Smooth muscle cell (in vitro differentiated cells): ENCODE measurements around the gene LAGE3. TPM values are rescaled to one million over a fixed set of nuclear protein-coding genes. Genes with fewer than 3 reads are reported as not detected.

Experiments
- DNase-seq: peaks from one replicate; lab custom pipeline; 2025; ENCODE audit not compliant: unreplicated experiment; lab: John Stamatoyannopoulos, UW
- H2AFZ ChIP-seq: fragments of 200-600 bp; sonication (generic); 2 replicates; pipeline ENCODE4 v1.6.0; 2016; ENCODE audit warnings: antibody characterized with exemption, low read depth, mild to moderate bottlenecking
- H3F3A ChIP-seq: fragments of 200-600 bp; sonication (generic); 2 replicates; pipeline ENCODE4 v1.6.0; 2017; ENCODE audit warnings: antibody characterized with exemption, low read depth
- H3K27ac ChIP-seq: fragments of 200-600 bp; sonication (generic); 2 replicates; pipeline ENCODE4 v1.5.1; 2016; ENCODE audit warnings: low read depth, mild to moderate bottlenecking
- H3K27me3 ChIP-seq: fragments of 200-600 bp; sonication (generic); 2 replicates; pipeline ENCODE4 v1.6.1; 2016; ENCODE audit warnings: low read depth, mild to moderate bottlenecking
- H3K36me3 ChIP-seq: fragments of 200-600 bp; sonication (generic); 2 replicates; pipeline ENCODE4 v1.5.1; 2016; ENCODE audit warnings: low read depth
- H3K4me1 ChIP-seq: fragments of 200-600 bp; sonication (generic); 2 replicates; pipeline ENCODE4 v1.5.1; 2016; ENCODE audit warnings: low read depth
- H3K4me2 ChIP-seq: fragments of 200-600 bp; sonication (generic); 2 replicates; pipeline ENCODE4 v1.6.0; 2016; ENCODE audit warnings: mild to moderate bottlenecking
- H3K4me3 ChIP-seq: fragments of 200-600 bp; sonication (generic); 2 replicates; pipeline ENCODE4 v1.5.1; 2016; ENCODE audit warnings: mild to moderate bottlenecking
- H3K79me2 ChIP-seq: fragments of 200-600 bp; sonication (generic); 2 replicates; pipeline ENCODE4 v1.6.0; 2016; ENCODE audit warnings: low read depth, mild to moderate bottlenecking
- H3K9ac ChIP-seq: fragments of 200-600 bp; sonication (generic); 2 replicates; pipeline ENCODE4 v1.6.0; 2016; ENCODE audit warnings: low read depth
- H3K9me3 ChIP-seq: fragments of 200-600 bp; sonication (generic); replicated peaks from 2 replicates; pipeline ENCODE4 v1.5.1; 2016; ENCODE audit warnings: low read depth
- H4K20me1 ChIP-seq: fragments of 200-600 bp; sonication (generic); 2 replicates; pipeline ENCODE4 v1.6.0; 2016; ENCODE audit warnings: low read depth
- WGBS: methylation state at CpG from one replicate; pipeline ENCODE4 v1.1.7; 2016; ENCODE audit warnings: low lambda C conversion rate; 5-methylcytosine and 5-hydroxymethylcytosine counted together
- polyA plus RNA-seq: library from polyadenylated mRNA; unstranded; fragments of >200 nt; fragmentation: Nextera tagmentation; extraction: Ambion mirVana; gene quantifications from 2 replicates; pipeline ENCODE4 v1.2.1, GENCODE V29; 2016
- total RNA-seq: library from RNA; depleted of rRNA; stranded (reverse); fragments of >200 nt; gene quantifications from 2 replicates; pipeline ENCODE4 v1.2.3, GENCODE V29; 2014
- TF ChIP-seq, protein P1 (sequence below): fragments of 200-600 bp; sonication (generic); IDR thresholded peaks from 2 replicates; pipeline ENCODE4 v1.5.1; 2017; ENCODE audit warnings: borderline replicate concordance, mild to moderate bottlenecking, antibody characterized with exemption; ENCODE audit not compliant: insufficient read depth, poor library complexity, severe bottlenecking

The LAGE3 gene, protein sequence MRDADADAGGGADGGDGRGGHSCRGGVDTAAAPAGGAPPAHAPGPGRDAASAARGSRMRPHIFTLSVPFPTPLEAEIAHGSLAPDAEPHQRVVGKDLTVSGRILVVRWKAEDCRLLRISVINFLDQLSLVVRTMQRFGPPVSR
- total RNA-seq (33.8 and 39.7 TPM in 2 replicates), polyA plus RNA-seq (52.7 and 66.1 TPM in 2 replicates)

DNA sequence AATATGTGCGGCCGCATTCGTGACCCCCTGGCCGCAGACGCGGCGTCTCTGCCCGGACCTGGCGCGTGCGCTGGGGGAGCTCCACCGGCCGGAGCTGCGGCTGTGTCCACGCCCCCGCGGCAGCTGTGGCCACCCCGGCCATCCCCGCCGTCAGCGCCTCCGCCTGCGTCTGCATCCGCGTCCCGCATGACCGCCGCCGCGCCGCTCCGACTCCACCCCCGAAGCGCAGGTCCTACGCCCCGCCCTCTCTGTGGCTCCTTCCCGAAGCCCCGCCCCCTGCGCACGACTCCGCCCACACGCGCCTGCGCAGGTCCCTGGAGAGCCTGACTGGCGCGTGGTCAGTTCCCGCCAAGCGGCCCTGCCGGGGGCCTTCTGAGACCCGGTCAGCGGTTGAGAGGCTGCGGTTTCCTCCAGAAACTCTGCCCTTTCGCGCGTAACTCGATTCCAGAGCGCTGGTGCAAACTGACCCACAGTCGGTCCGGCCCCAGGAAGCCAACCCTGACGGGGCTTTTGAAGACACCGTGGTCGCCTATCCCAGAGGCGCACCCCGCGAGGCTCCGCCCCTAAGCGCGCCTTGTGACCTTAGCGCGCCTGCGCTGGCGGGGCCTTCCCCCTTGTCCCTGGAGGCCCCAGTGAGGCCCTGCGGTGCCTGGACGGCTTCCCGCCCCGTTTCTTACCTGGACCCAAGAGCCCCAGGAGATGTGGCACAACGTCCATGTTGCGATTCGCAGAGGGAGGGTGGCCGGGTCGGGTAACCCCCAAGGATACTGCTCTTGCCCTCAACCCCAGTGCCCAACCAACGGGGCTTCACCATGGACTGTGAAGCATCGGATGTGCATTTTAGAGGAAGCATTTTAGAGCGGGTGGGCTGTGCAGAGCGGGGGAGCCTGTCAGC lies at the start of gene LAGE3:
Gene LAGE3 (minus strand): TSS at position 554 of the 895 bp plus-strand sequence. CDS start 366 bp downstream, at position 188.
- WGBS = 40% methylated on average over 49 of the region's 85 CpGs
- Histone ChIP-seq H3F3A (no peaks in the 10 kb centered on the region), H4K20me1 (no peaks in the 10 kb centered on the region), H3K4me2 (peak within 1 kb of the TSS; percentile 84), H3K9me3 (no peaks in the 10 kb centered on the region), H3K36me3 (no peaks in the 10 kb centered on the region), H3K79me2 (no peaks in the 10 kb centered on the region), H3K4me3 (peak within 1 kb of the TSS; percentile 55), H3K9ac (no peak within 1 kb of the TSS), H3K27ac (peak within 1 kb of the TSS; percentile 49), H2AFZ (no peak within 1 kb of the TSS), H3K4me1 (no peaks in the 10 kb centered on the region), H3K27me3 (no peaks in the 10 kb centered on the region)
- TF ChIP-seq, protein P1, sequence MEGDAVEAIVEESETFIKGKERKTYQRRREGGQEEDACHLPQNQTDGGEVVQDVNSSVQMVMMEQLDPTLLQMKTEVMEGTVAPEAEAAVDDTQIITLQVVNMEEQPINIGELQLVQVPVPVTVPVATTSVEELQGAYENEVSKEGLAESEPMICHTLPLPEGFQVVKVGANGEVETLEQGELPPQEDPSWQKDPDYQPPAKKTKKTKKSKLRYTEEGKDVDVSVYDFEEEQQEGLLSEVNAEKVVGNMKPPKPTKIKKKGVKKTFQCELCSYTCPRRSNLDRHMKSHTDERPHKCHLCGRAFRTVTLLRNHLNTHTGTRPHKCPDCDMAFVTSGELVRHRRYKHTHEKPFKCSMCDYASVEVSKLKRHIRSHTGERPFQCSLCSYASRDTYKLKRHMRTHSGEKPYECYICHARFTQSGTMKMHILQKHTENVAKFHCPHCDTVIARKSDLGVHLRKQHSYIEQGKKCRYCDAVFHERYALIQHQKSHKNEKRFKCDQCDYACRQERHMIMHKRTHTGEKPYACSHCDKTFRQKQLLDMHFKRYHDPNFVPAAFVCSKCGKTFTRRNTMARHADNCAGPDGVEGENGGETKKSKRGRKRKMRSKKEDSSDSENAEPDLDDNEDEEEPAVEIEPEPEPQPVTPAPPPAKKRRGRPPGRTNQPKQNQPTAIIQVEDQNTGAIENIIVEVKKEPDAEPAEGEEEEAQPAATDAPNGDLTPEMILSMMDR = no peak
- peak; percentile 78 for DNase-seq

DNA sequence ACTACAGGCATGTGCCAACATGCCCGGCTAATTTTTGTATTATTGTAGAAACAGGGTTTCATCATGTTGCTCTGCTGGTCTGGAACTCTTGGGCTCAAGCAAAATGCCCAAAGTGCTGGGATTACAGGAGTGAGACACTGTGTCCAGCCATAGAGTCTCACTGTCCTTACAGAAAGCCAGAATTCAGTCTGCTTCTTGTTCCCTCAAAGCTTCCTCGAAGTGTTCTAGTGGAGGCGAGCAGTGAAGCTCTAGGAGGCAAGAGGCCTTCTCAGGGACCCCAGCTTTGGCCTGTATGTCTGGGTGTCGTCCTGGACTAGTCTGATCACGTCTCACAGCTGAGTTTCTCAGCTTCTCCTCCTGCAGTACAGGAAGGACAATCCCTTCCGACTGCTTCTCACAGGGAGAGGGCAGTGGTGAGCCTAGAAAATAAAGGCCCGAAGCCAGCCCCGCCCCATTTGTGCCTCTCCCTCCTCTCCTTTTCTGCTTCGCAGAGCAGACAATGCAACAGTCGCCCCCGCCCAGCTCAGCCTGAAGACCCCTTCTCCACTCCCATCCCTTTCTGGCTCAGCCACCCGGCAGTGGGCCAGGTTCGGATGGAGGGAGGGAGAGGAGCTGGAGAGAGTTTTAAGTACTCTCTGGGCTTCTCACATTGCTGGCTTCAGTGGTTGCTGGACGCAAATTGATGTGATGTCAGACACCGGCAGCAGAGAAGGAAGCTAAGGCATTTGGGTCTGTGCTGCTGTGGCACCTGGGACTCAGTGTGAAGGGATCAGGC lies 48.0 kb upstream of the LAGE3 start:
- Histone ChIP-seq H3K27me3 (no peaks in the 10 kb centered on the region), H3K9ac (no peak overlapping the region), H3K36me3 (no peaks in the 10 kb centered on the region), H3K4me3 (peak overlapping the region; percentile 42), H2AFZ (no peak overlapping the region), H3F3A (no peaks in the 10 kb centered on the region), H3K4me1 (no peaks in the 10 kb centered on the region), H3K79me2 (no peaks in the 10 kb centered on the region), H3K4me2 (peak overlapping the region; percentile 80), H3K27ac (peak overlapping the region; percentile 82), H4K20me1 (no peaks in the 10 kb centered on the region), H3K9me3 (no peaks in the 10 kb centered on the region)
- TF ChIP-seq, protein P1 = peak; percentile 26
- no peak for DNase-seq
- 38% methylated on average over 15 of the region's 15 CpGs for WGBS

DNA sequence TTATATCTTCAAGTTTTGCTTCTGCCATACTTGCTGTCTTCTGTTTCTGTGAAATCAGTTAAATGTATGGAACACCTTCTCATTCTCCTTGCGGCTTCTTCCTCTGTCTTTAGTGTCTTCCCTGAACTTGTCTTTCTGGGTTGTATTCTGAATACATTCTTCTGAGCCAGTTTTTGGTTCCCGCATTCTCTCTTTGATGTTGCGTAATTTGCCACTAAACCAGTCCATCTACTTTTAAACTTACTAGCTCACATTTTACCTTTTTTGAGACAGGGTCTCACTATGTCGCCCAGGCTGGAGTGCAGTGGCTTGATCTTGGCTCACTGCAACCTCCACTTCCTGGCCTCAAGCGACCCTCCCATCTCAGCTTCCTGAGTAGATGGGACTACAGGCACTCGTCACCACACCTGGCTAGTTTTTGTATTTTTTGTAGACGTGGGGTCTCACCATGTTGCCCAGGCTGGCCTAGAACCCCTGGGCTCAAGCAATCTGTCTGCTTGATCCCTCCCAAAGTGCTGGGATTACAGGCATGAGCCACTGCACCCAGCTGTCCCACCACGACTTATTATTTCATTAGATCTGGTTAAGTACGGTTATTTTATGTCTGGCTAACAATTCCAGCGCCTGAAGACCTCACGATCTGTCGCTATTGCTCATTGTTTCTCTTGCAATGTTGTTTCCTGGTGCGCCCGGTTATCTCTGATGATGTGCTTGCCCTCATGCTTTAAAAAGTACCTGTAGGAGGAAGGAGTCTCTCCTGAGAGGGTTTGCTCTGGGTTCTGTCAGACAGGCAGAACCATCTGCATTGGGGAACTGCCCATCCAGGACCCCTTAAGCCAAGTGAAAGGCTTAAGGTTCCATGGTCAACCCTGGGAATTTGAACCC lies 46.8 kb upstream of the LAGE3 start:
- H3K4me1 ChIP-seq = no peaks in the 10 kb centered on the region
- H3K9ac ChIP-seq = no peak overlapping the region
- H3K4me3 ChIP-seq = no peak overlapping the region
- WGBS = 82% methylated on average over 14 of the region's 14 CpGs
- no peaks in the 10 kb centered on the region for H3K9me3 ChIP-seq
- H3K36me3 ChIP-seq = no peaks in the 10 kb centered on the region
- H3K79me2 ChIP-seq = no peaks in the 10 kb centered on the region
- no peaks in the 10 kb centered on the region for H3F3A ChIP-seq
- TF ChIP-seq, protein P1 = no peak
- H4K20me1 ChIP-seq = no peaks in the 10 kb centered on the region
- peak overlapping the region; percentile 15 for H3K27ac ChIP-seq
- no peak overlapping the region for H2AFZ ChIP-seq
- no peak for DNase-seq
- no peaks in the 10 kb centered on the region for H3K27me3 ChIP-seq
- no peak overlapping the region for H3K4me2 ChIP-seq
